IMR-90 (cell line): Measurements from ENCODE around the gene IL15RA. TPM values are rescaled to one million over a fixed set of nuclear protein-coding genes. Genes with fewer than 3 reads are reported as not detected.

Source experiments
- ATAC-seq: fragments of 200-7000 bp; cut with Tn5 transposase; 2 replicates; pipeline ENCODE4 v1.9.1; 2020; ENCODE audit warnings: low read depth, mild to moderate bottlenecking, moderate library complexity
- BruUV-seq: library from RNA; stranded (reverse); fragments of 400-500 nt; replicated peaks from 2 replicates; lab custom pipeline; 2021; lab: Mats Ljungman, UMichigan
- CTCF ChIA-PET: fragments of 300-600 bp; formaldehyde crosslinking; extraction: SDS; loops from one replicate; lab custom pipeline; 2021; ENCODE audit warnings: antibody characterized with exemption; lab: Yijun Ruan, JAX
- POLR2A ChIA-PET: fragments of 300-600 bp; sonication (Branson Sonifier 250); formaldehyde crosslinking; loops from one replicate; lab custom pipeline; 2022; ENCODE audit warnings: antibody characterized with exemption; ENCODE audit not compliant: unreplicated experiment; lab: Charles Lee
- DNase-seq: peaks from one replicate; pipeline ENCODE4 v3.0.0; 2013
- H2AFZ ChIP-seq: replicated peaks from 2 replicates; pipeline ENCODE3; 2013; ENCODE audit warnings: low read length, mild to moderate bottlenecking; ENCODE audit not compliant: poor library complexity
- H2AK5ac ChIP-seq: 2 replicates; pipeline ENCODE4 v1.6.1; 2013; ENCODE audit warnings: low read depth, low read length, inconsistent platforms
- H2AK9ac ChIP-seq: replicated peaks from 2 replicates; pipeline ENCODE3; 2013; ENCODE audit warnings: mild to moderate bottlenecking, low read depth, low read length, moderate library complexity; ENCODE audit not compliant: poor library complexity
- H2BK120ac ChIP-seq: 2 replicates; pipeline ENCODE4 v1.6.1; 2013; ENCODE audit warnings: low read depth, low read length, inconsistent platforms
- H2BK15ac ChIP-seq: 3 replicates; pipeline ENCODE4 v1.6.1; 2013; ENCODE audit warnings: low read depth, low read length, inconsistent platforms
- H2BK20ac ChIP-seq: 2 replicates; pipeline ENCODE4 v1.6.1; 2013; ENCODE audit warnings: low read depth, mild to moderate bottlenecking, inconsistent platforms, low read length, moderate library complexity
- H2BK5ac ChIP-seq: 2 replicates; pipeline ENCODE4 v1.6.1; 2013; ENCODE audit warnings: mild to moderate bottlenecking, low read depth, low read length, inconsistent platforms; ENCODE audit not compliant: poor library complexity, severe bottlenecking
- H3K14ac ChIP-seq: replicated peaks from 2 replicates; pipeline ENCODE4 v1.6.1; 2013; ENCODE audit warnings: low read depth, low read length, inconsistent platforms
- H3K18ac ChIP-seq: 2 replicates; pipeline ENCODE4 v1.6.1; 2013; ENCODE audit warnings: low read depth, low read length, control low read depth
- H3K23ac ChIP-seq: 2 replicates; pipeline ENCODE4 v1.6.1; 2013; ENCODE audit warnings: low read depth, low read length, inconsistent platforms
- H3K27ac ChIP-seq: 2 replicates; pipeline ENCODE4 v1.5.1; 2013; ENCODE audit warnings: mild to moderate bottlenecking, control low read depth, low read length; ENCODE audit not compliant: insufficient read depth
- H3K27me3 ChIP-seq: 2 replicates; pipeline ENCODE4 v1.6.1; 2013; ENCODE audit warnings: low read length; ENCODE audit not compliant: control insufficient read depth, insufficient read depth
- H3K36me3 ChIP-seq: 2 replicates; pipeline ENCODE4 v1.6.1; 2013; ENCODE audit warnings: low read length, mixed read lengths; ENCODE audit not compliant: control insufficient read depth, insufficient read depth
- H3K4ac ChIP-seq: 2 replicates; pipeline ENCODE4 v1.6.1; 2013; ENCODE audit warnings: low read depth, low read length, inconsistent platforms
- H3K4me1 ChIP-seq: 2 replicates; pipeline ENCODE4 v1.6.1; 2013; ENCODE audit warnings: low read length, mixed read lengths; ENCODE audit not compliant: control insufficient read depth, insufficient read depth
- H3K4me2 ChIP-seq: 2 replicates; pipeline ENCODE4 v1.6.1; 2013; ENCODE audit warnings: low read depth, mild to moderate bottlenecking, control low read depth, low read length, moderate library complexity
- H3K4me3 ChIP-seq: 2 replicates; pipeline ENCODE4 v1.5.1; 2013; ENCODE audit warnings: low read depth, mild to moderate bottlenecking, control low read depth, low read length, moderate library complexity; ENCODE audit not compliant: insufficient read depth
- H3K56ac ChIP-seq: 2 replicates; pipeline ENCODE4 v1.6.1; 2013; ENCODE audit warnings: low read length, inconsistent platforms; ENCODE audit not compliant: insufficient read depth; ENCODE audit errors: extremely low read depth
- H3K79me1 ChIP-seq, 2 experiments: 2 replicates each; pipeline ENCODE4 v1.6.1; 2013; ENCODE audit warnings: low read length in 2 of 2, inconsistent platforms in 1 of 2, low read depth in 1 of 2
- H3K9ac ChIP-seq: 2 replicates; pipeline ENCODE4 v1.6.1; 2013; ENCODE audit warnings: low read depth, low read length, control low read depth
- H3K9me1 ChIP-seq: 2 replicates; pipeline ENCODE4 v1.6.1; 2013; ENCODE audit warnings: low read length, inconsistent platforms; ENCODE audit not compliant: insufficient read depth
- H3K9me3 ChIP-seq: 2 replicates; pipeline ENCODE4 v1.6.1; 2013; ENCODE audit warnings: low read length; ENCODE audit not compliant: control insufficient read depth, insufficient read depth
- H4K20me1 ChIP-seq: 2 replicates; pipeline ENCODE4 v1.6.1; 2013; ENCODE audit warnings: low read length, inconsistent platforms; ENCODE audit not compliant: insufficient read depth
- H4K5ac ChIP-seq: 2 replicates; pipeline ENCODE4 v1.6.1; 2013; ENCODE audit warnings: mild to moderate bottlenecking, low read depth, low read length, control low read depth
- H4K8ac ChIP-seq, 2 experiments: 2 replicates each; pipeline ENCODE4 v1.6.1; 2013; ENCODE audit warnings: low read depth in 2 of 2, low read length in 2 of 2, control low read depth in 1 of 2, inconsistent platforms in 1 of 2
- H4K91ac ChIP-seq: 2 replicates; pipeline ENCODE4 v1.6.1; 2013; ENCODE audit warnings: low read depth, low read length, inconsistent platforms; ENCODE audit not compliant: insufficient read depth
- CHD1 ChIP-seq: IDR thresholded peaks from 2 replicates; pipeline ENCODE4 v1.6.1; 2012; ENCODE audit warnings: low read depth, low read length, improper control_type of control experiment
- RAD21 ChIP-seq: IDR thresholded peaks from 2 replicates; pipeline ENCODE4 v1.6.1; 2012; ENCODE audit warnings: low read length, improper control_type of control experiment
- RCOR1 ChIP-seq: IDR thresholded peaks from 2 replicates; pipeline ENCODE4 v1.6.1; 2012; ENCODE audit warnings: mild to moderate bottlenecking, low read length, improper control_type of control experiment; ENCODE audit not compliant: insufficient replicate concordance
- RFX5 ChIP-seq: IDR thresholded peaks from 2 replicates; pipeline ENCODE4 v1.8.0; 2012; ENCODE audit warnings: low read depth, mild to moderate bottlenecking, low read length, moderate library complexity
- SMC3 ChIP-seq: fragments of 150-350 bp; IDR thresholded peaks from 2 replicates; pipeline ENCODE4 v1.6.1; 2016; ENCODE audit warnings: low read depth, mild to moderate bottlenecking, antibody characterized with exemption, low read length, moderate library complexity
- WGBS, 2 experiments: methylation state at CpG; one replicate each; pipeline versions ENCODE4 v1.1.5 to v1.1.7; 2013; ENCODE audit warnings: missing lambda C conversion rate in 2 of 2; ENCODE audit not compliant: insufficient read length in 1 of 2; ENCODE audit errors: extremely low coverage in 2 of 2; 5-methylcytosine and 5-hydroxymethylcytosine counted together
- dilution Hi-C: fragments of 300-500 bp; cut with HindIII; formaldehyde crosslinking; loops from one replicate; pipeline ENCODE4 v1.14.3; 2018; ENCODE audit warnings: low sequenced_read_pairs; ENCODE audit not compliant: unreplicated experiment
- in situ Hi-C: fragments of 300-500 bp; cut with MboI; formaldehyde crosslinking; loops from 3 replicates; pipeline ENCODE4 v1.14.3; 2019; ENCODE audit warnings: low sequenced_read_pairs, inconsistent platforms, mixed read lengths
- intact Hi-C: fragments of 100-400 bp; cut with micrococcal nuclease; formaldehyde crosslinking; loops from 2 replicates; pipeline ENCODE4 v1.10.0; 2022
- polyA plus RNA-seq, 3 experiments: library from polyadenylated mRNA; depleted of rRNA; stranded (reverse); fragments of >200 nt; gene quantifications; 2 replicates each; pipeline ENCODE4 v1.2.3, GENCODE V29; 2012; ENCODE audit warnings: low replicate concordance in 1 of 3
- total RNA-seq: library from RNA; depleted of rRNA; stranded (reverse); fragments of >200 nt; gene quantifications from 2 replicates; pipeline ENCODE4 v1.2.3, GENCODE V29; 2012
- TF ChIP-seq, protein P1 (sequence below): fragments of 150-350 bp; IDR thresholded peaks from 2 replicates; pipeline ENCODE4 v1.6.1; 2016; ENCODE audit warnings: low read depth, mild to moderate bottlenecking, low read length, moderate library complexity, borderline replicate concordance

IL15RA gene
- total and polyA plus RNA-seq, 2 of the 4 experiments (the other 2 are of a cell fraction): 2.0 to 7.6 TPM

DNA sequence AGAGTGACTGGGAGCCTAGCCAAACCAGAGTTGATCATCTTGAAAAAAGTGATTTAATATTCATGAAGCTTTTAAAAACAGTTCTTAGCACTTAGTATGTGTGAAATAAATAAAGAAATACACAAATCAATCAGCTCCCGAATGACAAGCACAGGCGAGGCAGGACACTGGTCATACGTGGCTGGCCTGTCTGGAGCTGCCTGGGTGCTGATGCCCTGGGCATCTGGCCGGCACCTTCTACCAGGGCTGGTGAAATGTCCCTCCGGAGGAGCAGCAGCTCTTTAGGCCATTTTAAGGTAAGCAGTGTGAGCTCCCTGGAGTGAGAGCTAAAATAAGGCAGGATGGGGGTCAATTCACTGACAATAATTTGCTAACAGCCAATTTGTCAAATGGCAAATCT lies 23.7 kb downstream of the IL15RA start:
- Histone ChIP-seq H2BK20ac (no peak overlapping the region; the same call in 1 of the 2 replicates), H3K4me1 (peaks cover 11% of the 10 kb centered on the region), H4K91ac (0 out of 2 replicates have a peak overlapping the region, but pooled peaks have one; percentile 27), H3K56ac (peak overlapping the region; percentile 11; the same call in 1 of the 2 replicates), H2AK5ac (peak overlapping the region; percentile 38; the same call in 1 of the 2 replicates), H2AK9ac (peak overlapping the region; percentile 65), H2AFZ (no peak overlapping the region), H3K14ac (no peak overlapping the region), H3K36me3 (peaks cover 5% of the 10 kb centered on the region; the same call in 1 of the 2 replicates), H3K79me1 (peaks cover 0 to 3% of the 10 kb centered on the region in 2 experiments; a peak in 1 of 4 replicates), H4K20me1 (no peaks in the 10 kb centered on the region), H2BK120ac (no peak overlapping the region; the same call in 1 of the 2 replicates), H3K27me3 (no peaks in the 10 kb centered on the region), H3K4me2 (no peak overlapping the region), H4K8ac (no peak overlapping the region), H3K4ac (no peak overlapping the region; the same call in 1 of the 2 replicates), H3K9me1 (peaks cover 8% of the 10 kb centered on the region), H2BK15ac (no peak overlapping the region), H3K23ac (no peak overlapping the region), H3K18ac (no peak overlapping the region), H4K5ac (no peak overlapping the region), H3K4me3 (no peak overlapping the region), H3K9ac (no peak overlapping the region), H3K27ac (no peak overlapping the region), H2BK5ac (no peak overlapping the region), H3K9me3 (no peaks in the 10 kb centered on the region)
- intact Hi-C loops: loop anchor here (10.0 kb wide), 1 partner anchor 211 kb away; no protein-coding TSS in a partner anchor
- dilution Hi-C loops: no loop called here
- TF ChIP-seq CHD1 (no peak), SMC3 (no peak), RCOR1 (no peak), RAD21 (no peak), RFX5 (no peak)
- TF ChIP-seq, protein P1, sequence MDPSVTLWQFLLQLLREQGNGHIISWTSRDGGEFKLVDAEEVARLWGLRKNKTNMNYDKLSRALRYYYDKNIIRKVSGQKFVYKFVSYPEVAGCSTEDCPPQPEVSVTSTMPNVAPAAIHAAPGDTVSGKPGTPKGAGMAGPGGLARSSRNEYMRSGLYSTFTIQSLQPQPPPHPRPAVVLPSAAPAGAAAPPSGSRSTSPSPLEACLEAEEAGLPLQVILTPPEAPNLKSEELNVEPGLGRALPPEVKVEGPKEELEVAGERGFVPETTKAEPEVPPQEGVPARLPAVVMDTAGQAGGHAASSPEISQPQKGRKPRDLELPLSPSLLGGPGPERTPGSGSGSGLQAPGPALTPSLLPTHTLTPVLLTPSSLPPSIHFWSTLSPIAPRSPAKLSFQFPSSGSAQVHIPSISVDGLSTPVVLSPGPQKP: no peak
- DNase-seq (no peak), ATAC-seq (no peak)
- no TSS peak for BruUV-seq
- 100% methylated on average over 1 of the region's 5 CpGs; no CpG with 5 or more reads in 1 of the 2 experiments for WGBS, 2 experiments
- POLR2A ChIA-PET: no interaction called here
- CTCF ChIA-PET: interaction anchor here (0.6 to 0.7 kb wide), 2 partner anchors 98 to 183 kb away, joined by 4 to 9 read pairs; no protein-coding TSS in a partner anchor
- in situ Hi-C loops: no loop called here
